CMK (cell line): ENCODE results near the gene NCKAP1.
"Not testable (repeated sequence)": the region's sequence is repeated elsewhere in the genome, so short reads cannot be mapped to it uniquely, and the experiment has no call there.

Source experiments
- DNase-seq: peaks from one replicate; pipeline ENCODE4 v3.0.0-alpha.2; 2010; ENCODE audit warnings: low read depth

The NCKAP1 gene

DNA sequence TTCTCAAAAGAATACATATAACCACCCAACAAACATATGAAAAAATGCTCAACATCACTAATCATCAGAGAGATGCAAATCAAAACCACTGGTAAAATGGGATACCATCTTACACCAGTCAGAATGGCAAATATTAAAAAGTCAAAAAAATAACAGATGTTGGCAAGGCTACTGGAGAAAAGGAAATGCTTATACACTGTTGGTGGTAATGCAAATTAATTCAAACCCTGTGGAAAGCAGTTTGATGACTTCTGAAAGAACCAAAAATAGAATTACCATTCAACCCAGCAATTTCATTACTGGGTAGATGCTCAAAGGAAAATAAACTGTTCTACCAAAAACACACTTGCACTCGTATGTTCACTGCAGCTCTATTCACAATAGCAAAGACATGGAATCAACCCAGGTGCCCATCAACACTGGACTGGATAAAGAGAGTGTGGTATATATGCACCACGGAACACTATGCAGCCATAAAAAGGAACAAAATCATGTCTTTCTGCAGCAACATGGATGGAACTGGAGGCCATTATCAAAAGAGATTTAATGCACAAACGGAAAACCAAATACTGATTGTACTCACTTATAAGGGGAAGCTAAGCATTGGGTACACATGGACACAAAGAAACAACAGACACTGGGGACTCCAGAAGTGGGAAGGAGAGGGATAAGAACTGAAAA, 38.8 kb downstream of the NCKAP1 start:
- no peak for DNase-seq

GRCh38 chr2:182994228-182994912, 43.9 kb downstream of the NCKAP1 start:
- DNase-seq: no peak

DNA sequence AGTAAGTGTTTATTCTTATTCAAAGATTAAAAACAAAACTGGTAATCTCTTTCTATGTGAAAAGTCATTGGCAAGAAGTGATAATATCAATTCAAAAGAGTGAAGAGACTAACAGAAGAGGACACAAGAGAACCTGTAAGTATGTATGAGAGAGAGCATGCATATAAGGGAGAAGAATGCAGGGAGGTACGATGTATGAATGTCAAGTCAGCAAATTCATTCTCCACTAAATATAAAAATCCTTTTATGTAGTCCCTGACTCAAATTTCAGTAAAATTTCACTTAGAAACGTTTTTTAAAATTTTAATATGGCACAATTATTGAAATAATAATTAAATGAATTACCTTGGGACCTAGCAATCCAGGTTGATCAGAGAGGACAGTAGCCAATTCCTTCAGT, 55.3 kb downstream of the NCKAP1 start:
- no peak for DNase-seq

- DNase-seq: not testable (repeated sequence)
Observed at GRCh38 chr2:182981475-182981874, 56.8 kb downstream of the NCKAP1 start.

DNA sequence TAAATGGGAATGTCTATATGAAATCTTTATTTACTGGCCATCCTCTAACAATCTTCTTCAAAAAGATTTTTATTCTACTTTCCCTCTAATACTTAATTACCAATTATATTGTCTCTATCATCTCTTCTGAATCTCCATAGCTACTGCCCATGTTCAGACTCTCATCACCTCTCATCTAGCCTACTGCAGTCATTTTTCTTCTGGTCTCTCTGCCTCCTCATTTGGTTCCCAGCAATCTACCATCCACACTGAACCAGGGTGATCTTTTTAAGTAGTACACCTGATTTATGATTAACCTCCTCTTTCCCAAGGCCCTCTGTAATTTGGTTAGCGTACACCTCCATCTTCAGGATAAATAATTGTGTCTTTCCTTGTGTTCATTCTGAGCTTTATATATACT, 57.6 kb downstream of the NCKAP1 start:
- DNase-seq: no peak

- no peak for DNase-seq
Observed at GRCh38 chr2:182980115-182980514, 58.1 kb downstream of the NCKAP1 start.

GRCh38 chr2:182977463-182977862, 60.8 kb downstream of the NCKAP1 start:
- DNase-seq: no peak

DNA sequence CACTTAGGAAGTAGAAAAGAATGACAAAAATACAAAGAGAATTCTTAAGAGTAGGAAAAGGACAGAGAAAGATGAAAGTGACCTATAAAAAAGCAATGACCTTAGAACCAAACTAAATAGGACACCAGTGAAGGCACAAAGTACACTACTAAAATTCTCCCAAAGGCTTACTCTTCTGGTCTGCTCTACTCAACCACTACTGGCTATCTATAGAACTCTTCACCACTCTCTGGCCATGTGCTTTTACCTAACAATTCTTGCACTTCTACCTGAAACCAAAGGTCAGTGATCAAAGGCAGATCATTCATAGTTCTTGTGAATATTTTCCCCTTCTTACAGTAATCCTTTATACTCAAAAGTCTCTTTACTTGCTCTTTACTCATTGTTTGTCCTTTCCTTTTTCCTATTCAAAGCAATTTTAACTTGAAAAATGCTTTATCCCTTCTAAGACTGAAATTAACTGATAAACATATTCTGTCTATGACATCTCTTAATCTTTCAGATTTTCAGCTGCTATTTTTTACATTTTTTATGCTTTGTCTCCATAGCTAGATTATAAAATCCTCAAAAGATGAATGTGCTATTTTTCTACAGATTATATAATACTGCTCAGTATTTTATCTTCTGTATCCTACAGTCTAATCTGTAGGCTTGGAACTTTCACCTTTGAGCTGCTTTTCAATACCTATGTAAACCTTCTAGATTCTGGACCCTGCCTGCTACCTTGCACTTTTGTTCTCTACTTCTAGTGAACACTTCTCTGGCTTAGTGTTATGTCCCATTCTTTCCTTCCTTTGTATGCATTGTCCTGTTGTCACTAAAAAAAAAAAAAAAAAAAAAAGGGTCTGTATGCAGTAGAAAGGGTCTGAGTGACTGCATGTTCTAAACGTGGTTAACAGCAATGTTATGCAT, 64.6 kb downstream of the NCKAP1 start:
- DNase-seq: no peak

- no peak for DNase-seq
Observed at GRCh38 chr2:182972548-182972942, 65.7 kb downstream of the NCKAP1 start.

DNA sequence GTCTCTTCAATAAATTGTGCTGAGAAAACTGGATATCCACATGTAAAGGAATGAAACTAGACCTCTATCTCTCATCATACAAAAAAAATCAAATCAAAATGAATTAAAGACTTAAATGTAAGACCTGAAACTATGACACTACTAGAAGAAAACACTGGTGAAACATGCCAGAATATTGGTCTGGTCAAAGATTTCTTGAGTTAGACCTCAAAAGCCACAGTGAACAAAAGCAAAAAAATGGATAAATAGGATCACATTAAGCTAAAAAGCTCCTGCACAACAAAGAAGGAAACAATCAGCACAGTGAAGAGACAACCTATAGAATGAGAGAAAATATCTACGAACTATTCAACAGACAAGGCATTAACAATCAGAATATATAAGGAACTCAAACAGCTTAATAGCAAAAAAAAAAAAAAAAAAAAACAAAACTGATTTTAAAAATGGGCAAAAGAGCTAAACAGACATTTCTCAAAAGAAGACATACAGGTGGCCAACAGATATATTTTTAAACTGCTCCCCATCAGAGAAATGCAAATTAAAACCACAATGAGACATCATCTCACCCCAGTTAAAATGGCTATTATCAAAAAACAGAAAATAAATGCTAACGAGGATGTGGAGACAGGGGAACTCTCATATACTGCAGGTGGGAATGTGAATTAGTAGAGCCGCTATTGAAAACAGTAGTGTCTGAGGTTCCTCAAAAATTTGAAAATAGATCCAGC, 66.3 kb downstream of the NCKAP1 start:
- no peak for DNase-seq

DNA sequence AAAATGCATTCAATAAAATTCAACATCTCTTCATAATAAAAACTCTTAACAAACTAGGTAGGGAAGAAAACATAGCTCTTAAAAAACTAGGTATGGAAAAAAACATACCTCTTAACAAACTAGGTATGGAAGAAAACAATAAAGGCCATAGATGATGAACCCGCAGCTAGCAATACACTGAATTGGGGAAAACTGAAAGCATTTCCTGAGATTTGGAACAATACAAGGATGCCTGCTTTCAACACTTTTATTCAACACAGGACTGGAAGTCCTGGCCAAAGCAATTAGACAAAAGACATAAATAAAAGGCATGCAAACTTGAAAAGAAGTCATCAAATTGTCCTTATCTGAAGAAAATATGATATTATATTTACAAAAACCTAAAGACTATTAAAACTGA, 67.8 kb downstream of the NCKAP1 start:
- DNase-seq: no peak

DNA sequence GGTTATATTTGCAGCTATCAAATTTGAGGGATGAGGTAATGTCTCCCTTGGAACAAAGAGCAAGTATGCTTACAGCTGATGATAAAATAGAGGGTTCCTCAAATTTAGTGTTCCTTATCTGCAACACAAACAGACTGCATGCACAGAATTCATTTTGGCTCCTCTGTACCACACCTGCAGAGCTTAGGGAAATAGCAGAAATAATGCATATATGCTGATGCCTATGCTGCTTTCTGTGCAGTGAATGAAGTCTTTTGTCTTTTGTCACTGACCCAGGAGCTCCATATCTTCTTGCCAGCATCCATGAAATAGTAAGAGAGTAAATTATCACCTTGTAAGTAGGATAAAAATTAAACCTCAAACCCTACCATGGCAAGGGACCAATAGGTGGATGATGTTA, 69.8 kb downstream of the NCKAP1 start:
- no peak for DNase-seq

DNA sequence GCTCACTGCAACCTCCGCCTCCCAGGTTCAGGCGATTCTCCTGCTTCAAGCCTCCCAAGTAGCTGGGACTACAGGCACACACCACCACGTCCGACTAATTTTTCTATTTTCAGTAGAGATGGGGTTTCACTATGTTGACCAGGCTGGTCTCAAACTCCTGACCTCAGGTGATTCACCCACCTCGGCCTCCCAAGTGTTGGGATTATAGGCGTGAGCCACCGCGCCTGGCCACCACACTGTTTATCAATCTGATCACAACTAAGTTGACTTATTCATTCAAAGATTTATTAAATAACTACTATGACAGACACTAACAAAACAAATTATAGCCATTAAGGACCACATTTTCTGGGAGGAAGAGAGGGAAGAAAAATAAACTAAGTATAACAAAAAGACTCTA, 71.9 kb downstream of the NCKAP1 start:
- not testable (repeated sequence) for DNase-seq

DNA sequence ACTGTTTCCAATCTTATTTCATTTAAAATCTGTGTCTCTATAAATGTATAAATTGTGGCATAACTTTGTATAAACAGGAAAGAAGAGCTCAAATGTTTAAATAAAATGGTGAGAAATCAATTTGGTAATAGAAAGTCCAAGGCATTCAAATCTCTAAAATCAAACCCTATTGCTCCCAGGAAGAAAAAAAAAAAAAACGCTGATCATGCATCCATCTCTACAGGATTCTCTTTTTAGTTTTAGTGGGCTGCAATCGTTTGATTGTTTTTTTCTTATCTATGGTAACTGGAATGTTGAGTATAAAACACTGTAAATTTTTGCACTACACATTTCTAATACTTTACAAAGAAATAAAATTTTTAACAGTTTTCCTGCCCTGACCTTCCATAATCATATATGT, 75.6 kb downstream of the NCKAP1 start:
- no peak for DNase-seq

- DNase-seq: not testable (repeated sequence)
Observed at GRCh38 chr2:182960869-182961268, 77.4 kb downstream of the NCKAP1 start.

DNA sequence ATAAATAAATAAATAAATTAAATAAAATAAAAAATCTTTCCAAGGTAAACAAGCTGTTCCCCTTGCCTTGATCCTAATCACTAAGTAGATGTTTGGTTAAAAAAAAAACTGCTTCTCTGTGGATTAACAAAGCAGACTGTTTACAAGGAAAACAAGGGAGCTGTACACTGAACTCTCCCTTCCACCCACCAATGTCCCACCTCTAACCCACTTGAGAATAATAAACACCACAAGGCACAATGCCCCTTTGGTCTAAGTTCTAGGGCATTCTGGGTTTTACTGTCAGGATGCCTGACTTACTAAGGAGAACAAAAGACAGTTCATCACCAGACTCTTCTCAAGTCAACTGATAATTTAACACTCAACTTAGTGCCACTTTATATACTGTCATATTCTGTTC, 83.5 kb downstream of the NCKAP1 start:
- DNase-seq: no peak

GRCh38 chr2:182952741-182953450, 85.4 kb downstream of the NCKAP1 start:
- DNase-seq: no peak

DNA sequence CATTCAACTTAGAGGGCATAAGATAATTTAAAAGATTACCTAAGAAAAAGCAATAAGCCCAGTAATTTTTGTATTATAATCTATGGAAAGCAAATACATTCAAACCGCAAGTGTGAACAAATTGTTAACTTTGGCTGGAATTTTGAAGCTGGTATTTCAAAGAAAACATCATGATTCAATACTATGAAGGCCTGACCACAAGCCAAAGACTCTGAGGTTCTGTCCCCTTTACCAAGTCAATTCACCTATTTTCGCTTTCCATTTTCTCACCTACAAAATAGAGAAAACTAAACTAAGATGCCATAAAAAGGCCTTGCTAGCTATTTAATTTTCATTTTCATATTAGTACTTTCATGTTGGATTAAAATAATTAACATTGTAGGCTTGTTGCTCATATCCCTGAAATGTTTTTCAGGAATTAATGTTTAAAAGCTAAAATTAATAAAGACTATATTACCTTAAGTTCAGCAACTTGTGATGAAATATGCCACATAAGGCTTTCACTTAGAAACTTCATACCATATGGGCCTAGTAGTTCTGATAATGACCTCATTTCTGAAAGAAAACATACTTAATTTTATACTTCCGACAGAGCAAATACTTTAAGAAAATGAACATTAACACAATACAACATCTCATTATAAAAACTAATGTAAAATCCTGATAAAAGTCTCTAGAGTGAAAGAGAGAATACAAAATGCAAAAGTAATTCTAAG, 86.2 kb downstream of the NCKAP1 start:
- no peak for DNase-seq

GRCh38 chr2:182950546-182950945, 87.7 kb downstream of the NCKAP1 start:
- DNase-seq: no peak

GRCh38 chr2:182949572-182950189, 88.6 kb downstream of the NCKAP1 start:
- DNase-seq: no peak
